ENCODE measurements around the gene SLC38A7. TPM values are rescaled to one million over a fixed set of nuclear protein-coding genes. Genes with fewer than 3 reads are reported as not detected.
A peak's percentile ranks its signal among the peaks of the same experiment; 100 is the strongest.

Gene SLC38A7
- total RNA-seq: 1 to 10 TPM; 4.6 to 9.0 TPM

GRCh38 chr16:58684354-58685083, at the start of gene SLC38A7:
SLC38A7 (minus strand) TSS chr16:58684770; CDS start chr16:58680126, 4,644 bp downstream.
- H3K4me3 Mint-ChIP-seq: peak within 1 kb of the TSS; percentile 80
- H3K36me3 Mint-ChIP-seq (ENCODE audit: low read depth): no peaks in the 10 kb centered on the region
- peak within 1 kb of the TSS; percentile 83 for H3K27ac Mint-ChIP-seq
- H3K9me3 Mint-ChIP-seq: no peaks in the 10 kb centered on the region
- peaks cover under 1% of the 10 kb centered on the region for H3K27me3 Mint-ChIP-seq
- ATAC-seq (replicated peaks): peak; percentile 97
- peaks cover 11% of the 10 kb centered on the region for H3K4me1 Mint-ChIP-seq

- Mint-ChIP-seq H3K9me3 (no peaks in the 10 kb centered on the region), H3K36me3 (ENCODE audit: low read depth) (peaks cover 38% of the 10 kb centered on the region), H3K27ac (peak within 1 kb of the TSS; percentile 95), H3K27me3 (no peaks in the 10 kb centered on the region), H3K4me1 (peaks cover 15% of the 10 kb centered on the region), H3K4me3 (peak within 1 kb of the TSS; percentile 98)
- peak; percentile 92 for ATAC-seq (replicated peaks)
These were observed 49.3 kb upstream of the SLC38A7 start, which contains the start of gene GOT2 for GRCh38 chr16:58733671-58734458. GOT2 (minus strand) TSS chr16:58734316; CDS start chr16:58734228, 88 bp downstream.

- Mint-ChIP-seq H3K9me3 (no peaks in the 10 kb centered on the region), H3K4me1 (peaks cover 16% of the 10 kb centered on the region), H3K27me3 (no peaks in the 10 kb centered on the region), H3K27ac (peak overlapping the region; percentile 95), H3K4me3 (peak overlapping the region; percentile 98), H3K36me3 (ENCODE audit: low read depth) (peaks cover 39% of the 10 kb centered on the region)
- no peak for ATAC-seq (replicated peaks)
These were observed 48.7 kb upstream of the SLC38A7 start for GRCh38 chr16:58733248-58733670.

- Mint-ChIP-seq H3K9me3 (no peaks in the 10 kb centered on the region), H3K27me3 (no peaks in the 10 kb centered on the region), H3K4me3 (peak overlapping the region; percentile 98), H3K27ac (peak overlapping the region; percentile 95), H3K36me3 (ENCODE audit: low read depth) (peaks cover 39% of the 10 kb centered on the region), H3K4me1 (peaks cover 16% of the 10 kb centered on the region)
- ATAC-seq (replicated peaks): peak; percentile 76
These were observed 48.1 kb upstream of the SLC38A7 start for GRCh38 chr16:58732545-58733247.

GRCh38 chr16:58730724-58731370, 46.3 kb upstream of the SLC38A7 start:
- peaks cover 16% of the 10 kb centered on the region for H3K4me1 Mint-ChIP-seq
- H3K4me3 Mint-ChIP-seq: no peak overlapping the region
- H3K36me3 Mint-ChIP-seq (ENCODE audit: low read depth): peaks cover 41% of the 10 kb centered on the region
- no peak overlapping the region for H3K27ac Mint-ChIP-seq
- no peaks in the 10 kb centered on the region for H3K27me3 Mint-ChIP-seq
- ATAC-seq (replicated peaks): no peak
- no peaks in the 10 kb centered on the region for H3K9me3 Mint-ChIP-seq

- Mint-ChIP-seq H3K4me1 (peaks cover 12% of the 10 kb centered on the region), H3K9me3 (no peaks in the 10 kb centered on the region), H3K36me3 (ENCODE audit: low read depth) (peaks cover 59% of the 10 kb centered on the region), H3K27me3 (no peaks in the 10 kb centered on the region), H3K27ac (peak overlapping the region; percentile 58), H3K4me3 (no peak overlapping the region)
- ATAC-seq (replicated peaks): no peak
These were observed 43.4 kb upstream of the SLC38A7 start for GRCh38 chr16:58727796-58728568.

- H3K27me3 Mint-ChIP-seq: no peaks in the 10 kb centered on the region
- H3K4me3 Mint-ChIP-seq: no peak overlapping the region
- H3K36me3 Mint-ChIP-seq (ENCODE audit: low read depth): peaks cover 59% of the 10 kb centered on the region
- peaks cover 4% of the 10 kb centered on the region for H3K4me1 Mint-ChIP-seq
- H3K9me3 Mint-ChIP-seq: no peaks in the 10 kb centered on the region
- H3K27ac Mint-ChIP-seq: peak overlapping the region; percentile 58
- no peak for ATAC-seq (replicated peaks)
These were observed 42.6 kb upstream of the SLC38A7 start for GRCh38 chr16:58727028-58727781.

GRCh38 chr16:58723109-58723508, 38.5 kb upstream of the SLC38A7 start:
- no peak for ATAC-seq (replicated peaks)
- Mint-ChIP-seq H3K27me3 (no peaks in the 10 kb centered on the region), H3K4me1 (no peaks in the 10 kb centered on the region), H3K4me3 (no peak overlapping the region), H3K36me3 (ENCODE audit: low read depth) (peaks cover 71% of the 10 kb centered on the region), H3K27ac (no peak overlapping the region), H3K9me3 (no peaks in the 10 kb centered on the region)

GRCh38 chr16:58717994-58718393, 33.4 kb upstream of the SLC38A7 start:
- H3K4me1 Mint-ChIP-seq: no peaks in the 10 kb centered on the region
- H3K27me3 Mint-ChIP-seq: no peaks in the 10 kb centered on the region
- ATAC-seq (replicated peaks): no peak
- H3K9me3 Mint-ChIP-seq: no peaks in the 10 kb centered on the region
- H3K36me3 Mint-ChIP-seq (ENCODE audit: low read depth): peaks cover 99% of the 10 kb centered on the region
- no peak overlapping the region for H3K4me3 Mint-ChIP-seq
- H3K27ac Mint-ChIP-seq: no peak overlapping the region

- no peaks in the 10 kb centered on the region for H3K9me3 Mint-ChIP-seq
- no peak for ATAC-seq (replicated peaks)
- H3K27me3 Mint-ChIP-seq: no peaks in the 10 kb centered on the region
- no peak overlapping the region for H3K4me3 Mint-ChIP-seq
- peaks cover 99% of the 10 kb centered on the region for H3K36me3 Mint-ChIP-seq (ENCODE audit: low read depth)
- no peaks in the 10 kb centered on the region for H3K4me1 Mint-ChIP-seq
- H3K27ac Mint-ChIP-seq: peak overlapping the region; percentile 29
These were observed 31.9 kb upstream of the SLC38A7 start for GRCh38 chr16:58716468-58716867.

GRCh38 chr16:58713742-58714141, 29.2 kb upstream of the SLC38A7 start:
- H3K36me3 Mint-ChIP-seq (ENCODE audit: low read depth): peaks cover 92% of the 10 kb centered on the region
- H3K4me3 Mint-ChIP-seq: no peak overlapping the region
- no peak overlapping the region for H3K27ac Mint-ChIP-seq
- no peaks in the 10 kb centered on the region for H3K9me3 Mint-ChIP-seq
- H3K27me3 Mint-ChIP-seq: no peaks in the 10 kb centered on the region
- no peak for ATAC-seq (replicated peaks)
- H3K4me1 Mint-ChIP-seq: no peaks in the 10 kb centered on the region

- no peak overlapping the region for H3K27ac Mint-ChIP-seq
These were observed 24.8 kb upstream of the SLC38A7 start for GRCh38 chr16:58709333-58709732.

GRCh38 chr16:58699151-58699550, 14.6 kb upstream of the SLC38A7 start:
- Mint-ChIP-seq H3K36me3 (ENCODE audit: low read depth) (peaks cover under 1% of the 10 kb centered on the region), H3K9me3 (no peaks in the 10 kb centered on the region), H3K4me1 (no peaks in the 10 kb centered on the region), H3K27me3 (no peaks in the 10 kb centered on the region), H3K4me3 (no peak overlapping the region), H3K27ac (no peak overlapping the region)
- ATAC-seq (replicated peaks): no peak

More at GRCh38 chr16:58709333-58709732, 24.8 kb upstream of the SLC38A7 start:
- H3K4me3 Mint-ChIP-seq: no peak overlapping the region
- H3K4me1 Mint-ChIP-seq: no peaks in the 10 kb centered on the region
- H3K27me3 Mint-ChIP-seq: no peaks in the 10 kb centered on the region
- no peak for ATAC-seq (replicated peaks)
- H3K36me3 Mint-ChIP-seq (ENCODE audit: low read depth): peaks cover 76% of the 10 kb centered on the region
- H3K9me3 Mint-ChIP-seq: no peaks in the 10 kb centered on the region
